Measurements from ENCODE around the gene GLS.

DNA sequence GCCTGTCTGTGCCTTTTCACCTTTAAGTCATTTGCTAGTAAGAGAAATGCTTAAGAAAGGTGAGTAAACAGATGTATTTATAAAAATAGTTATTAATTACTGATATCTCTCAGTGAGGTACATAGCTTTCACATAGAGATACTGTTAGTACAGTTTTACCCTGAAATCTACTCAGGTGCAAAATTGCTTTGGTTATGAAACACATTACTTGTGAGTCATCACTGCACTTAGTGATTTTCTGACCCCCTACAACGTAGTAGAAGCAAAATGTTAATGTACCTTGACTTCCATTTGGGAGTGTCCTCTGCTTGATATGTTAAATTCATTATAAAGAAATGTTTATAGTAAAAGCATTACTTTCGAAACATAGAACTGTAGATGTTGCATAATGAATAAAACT lies 6.5 kb downstream of the GLS start:
- TF ChIP-seq, protein P1, sequence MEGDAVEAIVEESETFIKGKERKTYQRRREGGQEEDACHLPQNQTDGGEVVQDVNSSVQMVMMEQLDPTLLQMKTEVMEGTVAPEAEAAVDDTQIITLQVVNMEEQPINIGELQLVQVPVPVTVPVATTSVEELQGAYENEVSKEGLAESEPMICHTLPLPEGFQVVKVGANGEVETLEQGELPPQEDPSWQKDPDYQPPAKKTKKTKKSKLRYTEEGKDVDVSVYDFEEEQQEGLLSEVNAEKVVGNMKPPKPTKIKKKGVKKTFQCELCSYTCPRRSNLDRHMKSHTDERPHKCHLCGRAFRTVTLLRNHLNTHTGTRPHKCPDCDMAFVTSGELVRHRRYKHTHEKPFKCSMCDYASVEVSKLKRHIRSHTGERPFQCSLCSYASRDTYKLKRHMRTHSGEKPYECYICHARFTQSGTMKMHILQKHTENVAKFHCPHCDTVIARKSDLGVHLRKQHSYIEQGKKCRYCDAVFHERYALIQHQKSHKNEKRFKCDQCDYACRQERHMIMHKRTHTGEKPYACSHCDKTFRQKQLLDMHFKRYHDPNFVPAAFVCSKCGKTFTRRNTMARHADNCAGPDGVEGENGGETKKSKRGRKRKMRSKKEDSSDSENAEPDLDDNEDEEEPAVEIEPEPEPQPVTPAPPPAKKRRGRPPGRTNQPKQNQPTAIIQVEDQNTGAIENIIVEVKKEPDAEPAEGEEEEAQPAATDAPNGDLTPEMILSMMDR (IDR thresholded peaks at IDR 0.05), result no peak
- TF ChIP-seq POLR2A (IDR thresholded peaks at IDR 0.05), result no peak

All from heart left ventricle (tissue), 13 donors.